Glutamatergic neuron (in vitro differentiated cells): ENCODE data around the gene ELFN1. TPM values are rescaled to one million over a fixed set of nuclear protein-coding genes. Genes with fewer than 3 reads are reported as not detected.

ENCODE experiments used
- DNase-seq: peaks from one replicate; pipeline ENCODE4 v3.0.0; 2022
- H3K27ac Mint-ChIP-seq: one replicate; pipeline ENCODE4 v1.8.0; 2020; ENCODE audit warnings: mild to moderate bottlenecking, mixed read lengths, inconsistent platforms; ENCODE audit not compliant: unreplicated experiment
- H3K27me3 Mint-ChIP-seq: one replicate; pipeline ENCODE4 v1.8.0; 2020; ENCODE audit warnings: mild to moderate bottlenecking, moderate library complexity, mixed read lengths, inconsistent platforms; ENCODE audit not compliant: unreplicated experiment
- H3K36me3 Mint-ChIP-seq: one replicate; pipeline ENCODE4 v1.8.0; 2020; ENCODE audit warnings: mild to moderate bottlenecking, mixed read lengths, inconsistent platforms; ENCODE audit not compliant: unreplicated experiment
- H3K4me1 Mint-ChIP-seq: one replicate; pipeline ENCODE4 v1.8.0; 2020; ENCODE audit warnings: mild to moderate bottlenecking, low read depth, mixed read lengths, inconsistent platforms; ENCODE audit not compliant: unreplicated experiment
- H3K4me3 Mint-ChIP-seq: one replicate; pipeline ENCODE4 v1.8.0; 2020; ENCODE audit warnings: mild to moderate bottlenecking, mixed read lengths, inconsistent platforms; ENCODE audit not compliant: unreplicated experiment
- H3K9me3 Mint-ChIP-seq: one replicate; pipeline ENCODE4 v1.8.0; 2020; ENCODE audit warnings: mild to moderate bottlenecking, moderate library complexity, mixed read lengths, inconsistent platforms; ENCODE audit not compliant: unreplicated experiment
- CTCF ChIP-seq: fragments of 200-600 bp; sonication (generic); IDR thresholded peaks from one replicate; pipeline ENCODE4 v1.5.0; 2021; ENCODE audit not compliant: partially characterized antibody, unreplicated experiment
- total RNA-seq: library from RNA; stranded (reverse); fragmentation: NEBNext Ultra II Directional; extraction: Animal tissue kit (Norgen Biotek cat#: 25700); gene quantifications from one replicate; pipeline ENCODE4 v1.2.1, GENCODE V29; 2021; ENCODE audit not compliant: unreplicated experiment

The ELFN1 gene
- total RNA-seq, 1 donor from 2014 or later: 40.0 TPM

DNA sequence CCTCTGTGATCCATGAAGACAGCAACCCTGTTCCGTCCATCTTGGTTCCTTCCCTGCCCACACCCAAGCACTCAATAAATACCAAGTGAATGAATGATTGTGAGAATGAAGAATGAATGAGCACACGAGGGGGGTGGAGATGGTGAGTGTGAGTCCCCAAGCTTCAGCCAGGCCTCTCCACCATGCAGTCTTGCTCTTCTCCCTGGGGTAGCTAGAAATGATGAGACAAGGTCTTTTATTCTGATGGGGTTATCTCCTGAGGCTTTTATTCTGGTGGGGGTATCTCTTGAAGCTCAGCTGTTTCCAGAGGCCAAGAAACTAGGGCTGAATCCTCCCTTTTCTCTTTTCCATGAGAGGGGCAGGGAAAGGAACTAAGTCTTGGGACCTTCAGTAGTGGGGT is 57.0 kb downstream of the ELFN1 start:
- Mint-ChIP-seq H3K9me3 (peaks cover 37% of the 10 kb centered on the region), H3K4me1 (peaks cover 16% of the 10 kb centered on the region), H3K27me3 (peaks cover 15% of the 10 kb centered on the region), H3K36me3 (peaks cover 20% of the 10 kb centered on the region), H3K27ac (peak overlapping the region; percentile 12), H3K4me3 (no peak overlapping the region)
- TF ChIP-seq CTCF: no peak
- no peak for DNase-seq

- TF ChIP-seq CTCF: no peak
- H3K36me3 Mint-ChIP-seq: peaks cover 20% of the 10 kb centered on the region
- H3K27me3 Mint-ChIP-seq: peaks cover 17% of the 10 kb centered on the region
- peaks cover 37% of the 10 kb centered on the region for H3K9me3 Mint-ChIP-seq
- peaks cover 22% of the 10 kb centered on the region for H3K4me1 Mint-ChIP-seq
- no peak overlapping the region for H3K4me3 Mint-ChIP-seq
- peak overlapping the region; percentile 22 for H3K27ac Mint-ChIP-seq
- no peak for DNase-seq
Observed at GRCh38 chr7:1727812-1728570, 57.9 kb downstream of the ELFN1 start.

DNA sequence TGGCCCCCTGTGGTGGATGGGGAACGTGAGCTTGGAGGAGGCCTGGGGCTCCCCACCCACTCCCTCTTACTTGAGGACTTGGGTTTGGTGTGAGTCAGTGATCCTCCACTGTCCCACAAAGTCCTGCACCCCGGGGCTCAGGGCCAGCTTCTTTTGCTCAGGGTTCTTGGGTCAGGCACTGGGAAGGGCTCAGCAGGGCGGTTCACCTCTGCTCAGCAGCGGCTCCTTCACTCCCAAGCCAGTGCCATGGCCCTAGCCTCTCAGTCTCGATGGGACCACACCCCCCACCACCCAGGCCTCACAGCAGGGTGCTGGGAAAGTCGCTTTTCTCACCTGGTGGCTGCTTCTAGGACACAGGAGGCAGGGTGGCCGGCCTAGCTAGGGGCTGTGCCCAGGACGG is 59.1 kb downstream of the ELFN1 start:
- no peak overlapping the region for H3K4me3 Mint-ChIP-seq
- DNase-seq: no peak
- peaks cover 17% of the 10 kb centered on the region for H3K27me3 Mint-ChIP-seq
- H3K9me3 Mint-ChIP-seq: peaks cover 35% of the 10 kb centered on the region
- peaks cover 24% of the 10 kb centered on the region for H3K4me1 Mint-ChIP-seq
- H3K36me3 Mint-ChIP-seq: peaks cover 20% of the 10 kb centered on the region
- no peak overlapping the region for H3K27ac Mint-ChIP-seq
- TF ChIP-seq CTCF: no peak

DNA sequence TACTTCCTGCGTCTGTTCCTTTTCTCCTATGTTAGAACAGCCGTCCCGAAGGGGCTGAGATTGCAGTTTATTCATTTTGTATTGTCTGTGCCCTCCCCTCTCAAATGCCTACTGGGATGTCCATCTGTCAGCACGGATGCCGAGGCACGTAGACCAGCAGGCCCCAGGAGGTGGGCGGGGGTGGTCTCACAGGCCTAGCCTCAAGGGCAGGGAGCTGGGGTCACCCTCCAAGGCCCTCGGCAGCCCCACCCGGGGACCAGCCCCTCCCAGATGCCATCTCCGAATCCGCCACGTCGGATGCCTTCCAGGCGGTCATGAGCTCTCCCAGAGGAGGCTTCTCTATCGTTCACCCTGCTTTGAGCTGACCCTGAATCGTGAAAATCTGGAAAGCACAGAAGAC is 59.7 kb downstream of the ELFN1 start:
- H3K9me3 Mint-ChIP-seq: peaks cover 33% of the 10 kb centered on the region

More for the DNA sequence above, 59.7 kb downstream of the ELFN1 start:
- H3K27me3 Mint-ChIP-seq: peaks cover 15% of the 10 kb centered on the region
- DNase-seq: peak; percentile 50
- peaks cover 20% of the 10 kb centered on the region for H3K36me3 Mint-ChIP-seq
- peak overlapping the region; percentile 28 for H3K27ac Mint-ChIP-seq
- peaks cover 24% of the 10 kb centered on the region for H3K4me1 Mint-ChIP-seq
- peak overlapping the region; percentile 46 for H3K4me3 Mint-ChIP-seq
- TF ChIP-seq CTCF: no peak
